GF-D8 (cell line): Measurements from ENCODE around the gene PDE4A.
"Not testable (repeated sequence)": the region's sequence is repeated elsewhere in the genome, so short reads cannot be mapped to it uniquely, and the experiment has no call there.

Experiments
- DNase-seq: peaks from one replicate; lab custom pipeline; 2025; lab: John Stamatoyannopoulos, UW

PDE4A gene

DNA sequence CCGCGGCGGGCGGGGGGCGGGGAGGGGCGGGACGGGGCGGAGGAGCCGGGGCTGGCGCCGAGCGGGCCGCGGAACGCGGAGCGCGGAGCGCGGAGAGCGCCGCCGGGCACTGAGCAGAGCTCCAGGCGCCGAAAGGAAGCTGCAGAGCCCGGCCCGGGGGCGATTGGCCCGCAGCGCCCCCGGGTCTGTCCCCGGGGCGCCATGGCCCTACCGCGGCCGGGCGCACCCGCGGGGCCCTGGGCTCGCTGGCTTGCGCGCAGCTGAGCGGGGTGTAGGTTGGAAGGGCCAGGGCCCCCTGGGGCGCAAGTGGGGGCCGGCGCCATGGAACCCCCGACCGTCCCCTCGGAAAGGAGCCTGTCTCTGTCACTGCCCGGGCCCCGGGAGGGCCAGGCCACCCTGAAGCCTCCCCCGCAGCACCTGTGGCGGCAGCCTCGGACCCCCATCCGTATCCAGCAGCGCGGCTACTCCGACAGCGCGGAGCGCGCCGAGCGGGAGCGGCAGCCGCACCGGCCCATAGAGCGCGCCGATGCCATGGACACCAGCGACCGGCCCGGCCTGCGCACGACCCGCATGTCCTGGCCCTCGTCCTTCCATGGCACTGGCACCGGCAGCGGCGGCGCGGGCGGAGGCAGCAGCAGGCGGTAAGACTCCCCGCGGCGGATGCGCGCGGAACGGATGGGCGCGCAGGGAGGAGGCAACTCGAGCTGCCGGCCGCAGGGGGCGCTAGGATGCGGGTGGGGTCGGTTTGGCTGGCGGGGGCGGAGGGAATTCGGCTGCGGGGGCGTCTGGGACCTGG is at the start of gene PDE4A:
PDE4A (plus strand) TSS at position 95 of the 796 bp plus-strand sequence; CDS start at position 322, 227 bp downstream.
- DNase-seq: no peak

DNA sequence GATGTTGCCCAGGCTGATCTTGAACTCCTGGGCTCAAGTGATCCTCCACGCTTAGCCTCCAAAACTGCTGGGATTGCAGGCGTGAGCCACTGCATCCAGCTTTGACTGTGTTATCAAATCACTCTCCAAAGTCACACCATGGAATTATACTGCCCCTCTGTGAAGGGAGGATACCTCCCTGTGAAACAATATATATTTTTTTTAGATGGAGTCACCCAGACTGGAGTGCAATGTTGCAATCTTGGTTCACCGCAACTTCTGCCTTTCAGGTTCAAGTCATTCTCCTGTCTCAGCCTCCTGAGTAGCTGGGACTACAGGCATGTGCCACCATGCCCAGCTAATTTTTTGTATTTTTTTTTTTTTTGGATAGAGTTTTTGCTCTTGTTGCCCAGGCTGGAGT is 47.6 kb upstream of the PDE4A start:
- DNase-seq: peak; percentile 96

DNA sequence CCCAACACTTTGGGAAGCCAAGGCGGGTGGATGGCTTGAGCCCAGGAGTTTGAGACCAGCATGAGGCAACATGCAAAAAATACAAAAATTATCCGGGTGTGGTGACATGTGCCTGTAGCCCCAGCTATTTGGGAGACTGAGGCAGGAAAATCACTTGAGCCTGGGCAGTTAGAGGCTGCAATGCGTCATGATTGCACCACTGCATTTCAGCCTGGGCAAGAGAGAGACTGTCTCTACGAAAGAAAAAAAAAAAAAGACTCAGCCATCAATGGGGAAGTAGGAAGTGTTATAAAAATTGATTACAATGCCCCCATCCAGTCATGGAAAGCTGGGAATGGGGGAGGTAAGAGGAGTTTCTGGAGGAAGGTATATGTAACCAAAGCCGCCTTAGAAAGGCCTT is 45.4 kb upstream of the PDE4A start:
- DNase-seq: no peak

DNA sequence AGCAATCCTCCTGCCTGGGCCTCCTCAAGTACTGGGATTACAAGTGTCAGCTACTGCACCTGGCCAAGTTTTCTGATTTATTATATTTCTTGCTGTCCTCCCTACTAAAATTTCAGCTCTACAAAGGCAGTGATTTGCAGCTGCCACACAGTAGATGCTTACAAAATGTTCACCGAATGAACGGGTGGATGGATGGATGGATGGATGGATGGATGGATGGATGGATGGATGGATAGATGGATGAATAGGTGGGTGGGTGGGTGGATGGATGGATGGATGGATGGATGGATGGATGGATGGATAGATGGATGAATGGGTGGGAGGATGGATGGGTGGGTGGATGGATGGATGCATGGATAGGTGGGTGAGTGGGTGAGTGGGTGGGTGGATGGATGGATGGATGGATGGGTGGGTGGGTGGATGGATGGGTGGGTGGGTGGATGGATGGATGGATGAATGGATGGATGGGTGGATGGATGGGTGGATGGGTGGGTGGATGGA is 43.1 kb upstream of the PDE4A start:
- not testable (repeated sequence) for DNase-seq

DNA sequence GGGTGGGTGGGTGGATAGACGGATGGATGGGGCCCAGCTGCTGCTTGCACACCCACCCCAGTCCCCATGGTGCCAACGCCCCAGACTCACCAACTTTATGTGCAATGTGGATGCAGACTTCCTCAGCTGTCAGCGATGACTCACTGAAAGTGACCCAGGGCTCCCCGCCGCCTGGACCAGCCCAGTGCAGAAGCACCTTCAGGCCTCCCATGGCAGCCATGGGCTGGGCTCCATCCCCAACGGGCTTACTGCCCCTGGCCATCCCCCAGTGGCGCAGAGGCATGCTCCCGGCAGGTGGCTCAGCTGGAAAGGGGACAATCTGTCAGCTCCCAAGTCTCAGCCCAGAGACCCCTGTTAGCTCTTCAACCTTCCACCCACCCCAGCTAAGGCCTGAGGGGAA is 42.2 kb upstream of the PDE4A start:
- DNase-seq: no peak

DNA sequence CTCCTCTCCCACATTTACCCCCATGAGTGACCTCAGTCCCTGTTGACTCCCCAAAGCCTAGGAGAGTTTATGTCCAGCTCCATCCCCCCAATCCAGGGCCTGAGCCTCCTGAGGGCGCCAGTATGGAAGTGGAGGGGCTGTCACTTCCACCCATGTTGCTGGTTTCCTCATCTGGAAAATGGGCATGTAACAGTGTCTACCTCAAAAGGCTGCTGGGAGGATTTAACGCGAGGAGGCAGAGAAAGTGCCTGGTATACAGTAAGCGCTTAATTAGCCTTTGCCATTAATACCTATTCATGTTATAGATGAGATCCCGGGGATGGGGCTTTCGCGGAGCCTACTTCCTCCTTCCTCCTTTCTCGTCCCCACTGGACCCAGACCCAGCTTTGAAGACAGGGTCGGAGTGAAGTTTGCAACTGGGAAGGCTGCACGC is 40.4 kb upstream of the PDE4A start:
- DNase-seq: no peak

DNA sequence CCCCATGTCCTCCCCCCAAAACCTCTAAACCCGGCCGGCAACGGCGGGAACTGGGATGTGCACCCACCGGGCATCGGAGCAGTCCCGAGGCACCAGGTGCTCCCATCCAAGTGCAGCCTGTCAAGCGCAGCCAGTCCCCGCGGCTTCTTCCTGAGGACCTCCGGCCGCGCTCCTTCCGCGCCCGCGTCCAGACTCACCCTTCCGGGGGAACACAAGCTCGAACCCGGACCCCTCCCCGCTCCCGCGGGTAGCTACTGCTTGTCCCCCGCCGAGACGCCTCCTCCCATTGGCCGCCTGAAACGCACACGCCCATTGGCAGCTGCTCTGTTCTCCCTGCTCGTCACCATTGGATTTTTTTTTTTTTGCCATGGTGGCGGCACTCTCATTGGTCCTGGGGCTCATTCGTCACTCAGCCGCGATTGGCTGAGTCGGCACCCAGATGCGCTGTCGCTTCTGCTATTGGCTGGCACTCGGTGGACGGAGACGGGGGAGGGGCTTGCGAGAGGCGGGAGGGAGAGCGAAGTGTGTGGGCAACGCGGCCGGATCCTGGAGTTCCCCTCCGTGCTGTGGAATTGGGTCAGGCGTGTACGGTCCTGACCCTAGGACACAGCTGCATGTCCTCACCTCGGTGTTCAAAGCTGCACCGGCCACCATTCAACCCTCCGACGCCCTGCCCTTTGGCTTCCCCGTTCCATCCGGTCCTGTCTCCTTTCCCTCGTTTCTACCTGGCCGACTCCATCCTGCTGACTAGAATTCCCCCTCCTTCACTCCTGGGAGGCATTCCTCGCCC is 39.8 kb upstream of the PDE4A start, which contains the start of gene TYK2:
TYK2 (minus strand) TSS at position 260 of the 790 bp plus-strand sequence. CDS start 2,166 bp downstream, outside the sequence.
- DNase-seq: peak; percentile 97

DNA sequence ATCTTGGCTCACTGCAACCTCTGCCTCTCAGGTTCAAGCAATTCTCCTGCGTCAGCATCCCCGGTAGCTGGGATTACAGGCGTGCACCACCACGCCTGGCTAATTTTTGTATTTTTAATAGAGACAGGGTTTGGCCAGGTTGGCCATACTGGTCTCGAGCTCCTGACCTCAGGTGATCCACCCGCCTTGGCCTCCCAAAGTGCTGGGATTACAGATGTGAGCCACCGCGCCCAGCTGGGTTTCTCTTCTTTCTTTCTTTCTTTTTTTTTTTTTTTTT is 37.2 kb upstream of the PDE4A start:
- DNase-seq: not testable (repeated sequence)

DNA sequence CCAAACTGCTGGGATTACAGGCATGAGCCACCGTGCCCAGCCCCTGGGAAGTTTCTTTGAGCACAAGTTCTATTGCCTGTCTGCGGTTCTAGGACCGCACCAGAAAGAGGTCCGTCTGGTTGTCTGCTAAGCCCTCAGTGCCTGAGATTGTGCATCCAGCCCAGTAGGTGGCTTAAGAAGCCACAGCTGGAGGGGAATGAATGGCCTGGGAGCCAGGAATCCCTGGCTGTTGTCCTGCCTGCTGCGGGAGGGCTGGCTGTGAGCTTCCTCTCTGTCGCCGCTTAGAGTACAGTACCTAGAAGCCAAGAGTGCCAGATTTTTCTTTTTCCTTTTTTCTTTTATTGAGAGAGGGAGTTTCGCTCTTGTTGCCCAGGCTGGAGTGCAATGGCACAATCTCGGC is 35.8 kb upstream of the PDE4A start:
- DNase-seq: no peak

DNA sequence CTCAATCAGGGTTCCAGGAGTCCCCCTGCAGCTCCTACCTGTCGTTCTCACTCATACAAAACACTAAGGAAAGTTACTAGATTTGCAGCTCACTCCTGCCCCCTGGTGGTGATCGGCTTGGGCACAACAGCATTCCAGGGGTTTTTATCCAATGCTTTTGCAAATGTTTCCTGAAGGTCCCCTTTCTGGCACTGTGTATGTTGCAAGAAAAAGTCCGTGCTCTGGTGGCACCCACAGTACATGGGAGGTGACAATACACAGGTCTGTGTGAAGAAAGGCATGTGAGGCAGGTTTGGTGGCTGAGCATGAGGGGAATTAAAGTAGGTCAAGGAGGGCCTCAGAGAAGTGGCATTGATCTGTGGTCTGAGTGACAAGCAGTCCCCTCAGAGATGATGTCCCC is 31.4 kb upstream of the PDE4A start:
- DNase-seq: peak; percentile 43

DNA sequence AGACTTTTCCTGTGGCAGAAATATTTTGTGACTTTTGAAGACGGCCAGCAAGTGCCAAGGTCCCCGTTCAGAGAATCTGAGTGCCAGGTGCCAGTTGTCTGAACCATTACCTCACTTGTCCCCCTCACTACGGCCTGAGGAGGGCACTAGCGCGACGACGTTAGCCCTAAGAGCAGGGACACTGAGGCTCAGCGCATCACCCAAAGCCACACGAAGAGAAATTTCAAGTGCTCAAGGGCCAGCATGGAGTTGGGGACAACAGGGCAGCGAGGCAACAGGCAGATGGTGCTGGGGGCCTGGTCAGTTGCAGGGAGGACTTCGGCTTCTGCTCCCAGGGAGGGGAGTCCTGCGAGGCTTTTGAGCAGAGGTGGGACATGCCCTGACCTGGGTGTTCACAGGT is 30.5 kb upstream of the PDE4A start:
- no peak for DNase-seq

DNA sequence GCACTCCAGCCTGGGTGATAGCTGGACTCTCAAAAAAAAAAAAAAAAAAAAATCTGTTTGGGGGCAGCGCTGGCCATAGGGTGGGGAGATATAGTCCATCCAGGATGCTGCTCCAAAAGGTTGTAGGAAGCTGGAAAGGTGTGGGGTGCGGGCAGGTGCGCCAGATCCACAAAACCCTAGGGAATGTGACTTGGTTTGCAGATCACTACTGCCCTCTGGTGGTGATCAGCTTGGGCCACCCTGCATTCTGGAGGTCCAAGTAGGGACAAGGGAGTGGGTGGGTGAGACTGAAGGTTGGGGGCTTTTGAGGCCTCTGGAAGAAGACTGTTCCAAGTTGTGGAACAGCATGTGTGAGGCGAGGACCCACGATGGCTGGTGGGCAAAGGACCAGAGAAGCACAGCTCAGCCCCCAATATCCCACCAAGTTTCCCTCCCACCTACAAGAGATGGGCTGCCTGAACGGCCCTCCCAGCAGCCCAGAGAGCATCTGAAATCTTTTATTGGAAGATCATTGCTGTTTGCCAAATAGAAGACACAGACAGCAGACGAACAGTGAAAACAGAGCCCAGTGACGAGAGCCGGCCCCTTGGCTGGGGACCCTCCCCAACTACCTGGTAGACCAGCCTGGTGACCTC is 29.6 kb upstream of the PDE4A start:
- no peak for DNase-seq

DNA sequence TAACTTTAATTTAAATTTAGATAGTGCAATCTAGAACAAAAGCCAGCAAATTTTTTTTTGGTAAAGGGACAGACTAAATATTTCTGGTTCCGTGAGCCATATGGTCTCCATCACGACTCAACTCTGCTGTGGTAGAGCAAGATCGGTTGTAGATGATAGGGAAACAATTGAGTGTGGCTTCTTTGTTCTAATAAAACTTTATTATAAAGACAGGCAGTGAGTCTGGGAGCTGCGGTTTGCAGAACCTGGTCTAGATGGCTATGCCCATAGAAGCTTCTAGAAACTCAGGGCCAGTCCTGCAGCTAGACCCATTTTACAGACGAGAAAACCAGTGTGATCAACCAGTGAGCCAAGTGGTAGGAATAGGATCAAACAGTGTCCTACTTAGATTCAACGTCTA is 28.2 kb upstream of the PDE4A start:
- DNase-seq: no peak

DNA sequence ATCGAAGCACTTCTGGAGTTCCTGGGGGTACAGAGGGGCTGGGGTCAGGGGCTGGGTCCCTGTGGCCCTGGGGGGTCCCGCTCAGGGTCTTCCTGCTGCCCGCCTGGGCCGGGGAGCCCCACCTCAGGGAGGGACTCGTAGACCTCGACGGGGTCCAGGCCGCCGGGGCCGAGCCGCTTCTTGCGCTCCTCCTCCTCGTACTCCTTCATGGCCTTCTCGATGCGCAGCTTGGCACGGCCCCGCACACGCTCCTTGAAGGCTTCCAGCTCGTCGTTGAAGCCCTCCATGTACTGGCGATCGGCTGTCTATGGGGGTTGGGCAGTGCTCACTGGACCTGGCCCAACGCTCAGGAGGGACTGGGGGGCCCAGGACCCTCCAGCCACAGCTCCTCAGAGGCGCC is 27.2 kb upstream of the PDE4A start:
- DNase-seq: no peak

DNA sequence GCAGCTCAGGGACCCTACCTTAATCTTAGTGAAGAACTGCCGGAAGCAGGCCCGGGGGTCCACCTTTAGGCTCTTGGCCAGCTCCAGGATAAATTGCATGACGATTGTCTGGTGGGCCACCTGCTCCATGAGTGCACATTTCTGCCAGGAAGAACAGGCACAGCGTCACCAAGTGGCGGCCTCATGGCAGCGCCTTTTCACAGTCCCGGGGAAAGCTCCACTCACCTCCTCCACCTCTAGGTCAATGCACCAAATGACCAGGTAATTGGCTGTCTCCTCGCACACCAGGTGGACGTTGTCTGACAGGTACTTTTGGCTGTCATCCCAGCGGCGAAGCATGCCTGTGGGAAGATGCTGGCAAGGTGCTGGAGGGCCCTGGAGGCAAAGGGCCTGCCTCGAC is 25.3 kb upstream of the PDE4A start:
- DNase-seq: no peak

DNA sequence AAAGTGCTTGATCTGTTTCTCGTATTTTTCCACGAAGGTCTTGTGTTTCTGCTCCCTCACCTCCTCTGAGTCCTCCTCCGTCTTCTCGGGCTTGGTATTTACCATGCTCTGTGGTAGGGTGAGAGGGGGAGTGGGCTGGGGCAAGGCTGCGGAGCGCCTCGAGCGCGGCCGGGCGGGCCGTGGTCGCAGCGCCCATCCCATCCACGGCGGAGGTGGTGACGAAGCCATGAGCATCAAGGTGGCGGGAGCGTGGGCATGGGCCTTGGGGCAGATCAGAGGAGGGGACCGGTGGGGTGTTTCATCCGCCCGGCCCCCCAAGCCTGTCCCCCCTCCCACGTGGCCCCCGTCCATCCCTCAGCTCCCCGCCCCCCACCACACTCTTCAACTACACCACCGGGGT is 24.9 kb upstream of the PDE4A start:
- no peak for DNase-seq

DNA sequence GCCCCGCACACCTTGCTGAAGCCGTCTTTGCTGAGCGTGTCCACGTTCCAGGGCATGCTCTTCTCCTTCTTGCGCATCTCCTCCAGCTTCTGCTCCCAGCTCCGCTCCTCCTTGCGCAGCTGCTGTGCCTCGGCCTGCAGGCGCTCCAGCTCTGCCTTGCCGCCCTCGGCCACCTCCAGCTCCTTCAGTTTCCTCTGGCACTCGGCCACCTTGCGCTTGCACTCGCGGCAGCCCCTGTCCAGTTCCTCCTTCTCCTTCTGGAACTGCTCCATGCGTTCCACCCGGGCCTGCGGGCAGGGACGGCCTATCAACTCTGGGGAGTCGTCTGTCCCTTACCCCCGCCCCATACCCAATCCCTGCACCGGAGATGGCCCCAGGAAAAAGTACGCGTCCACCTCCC is 24.4 kb upstream of the PDE4A start:
- DNase-seq: no peak

DNA sequence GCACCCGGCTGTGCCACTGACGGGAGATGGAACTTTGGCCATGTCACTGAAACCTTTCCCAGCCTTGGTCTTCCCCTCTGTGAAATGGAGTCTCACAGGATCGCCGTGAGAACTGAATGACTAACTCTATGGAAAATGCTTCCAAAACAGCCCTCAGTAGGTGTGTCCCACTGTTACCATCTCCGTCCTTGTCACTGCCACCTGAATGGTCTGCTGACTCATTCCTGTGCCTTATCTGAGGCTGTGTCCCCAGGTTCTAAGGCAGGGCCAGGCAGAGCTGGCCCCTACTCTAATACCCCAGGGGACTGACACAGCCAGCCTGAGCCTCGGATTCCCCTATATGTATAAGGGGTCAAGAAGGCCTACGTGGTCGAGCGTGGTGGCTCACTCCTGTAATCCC is 21.5 kb upstream of the PDE4A start:
- DNase-seq: no peak

DNA sequence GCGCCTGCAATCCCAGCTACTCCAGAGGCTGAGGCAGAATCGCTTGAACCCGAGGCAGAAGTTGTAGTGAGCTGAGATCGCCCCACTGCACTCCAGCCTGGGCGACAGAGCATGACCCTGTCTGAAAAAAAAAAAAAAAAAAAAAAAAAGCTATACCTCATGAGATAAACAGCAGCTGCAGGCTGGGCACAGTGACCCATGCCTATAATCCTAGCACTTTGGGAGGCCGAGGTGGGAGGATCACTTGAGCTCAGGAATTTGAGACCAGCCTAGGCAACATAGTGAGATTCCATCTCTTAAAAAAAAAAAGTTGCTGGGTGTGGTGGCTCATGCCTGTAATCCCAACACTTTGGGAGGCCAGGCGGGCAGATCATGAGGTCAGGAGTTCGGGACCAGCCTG is 21.0 kb upstream of the PDE4A start:
- DNase-seq: not testable (repeated sequence)

DNA sequence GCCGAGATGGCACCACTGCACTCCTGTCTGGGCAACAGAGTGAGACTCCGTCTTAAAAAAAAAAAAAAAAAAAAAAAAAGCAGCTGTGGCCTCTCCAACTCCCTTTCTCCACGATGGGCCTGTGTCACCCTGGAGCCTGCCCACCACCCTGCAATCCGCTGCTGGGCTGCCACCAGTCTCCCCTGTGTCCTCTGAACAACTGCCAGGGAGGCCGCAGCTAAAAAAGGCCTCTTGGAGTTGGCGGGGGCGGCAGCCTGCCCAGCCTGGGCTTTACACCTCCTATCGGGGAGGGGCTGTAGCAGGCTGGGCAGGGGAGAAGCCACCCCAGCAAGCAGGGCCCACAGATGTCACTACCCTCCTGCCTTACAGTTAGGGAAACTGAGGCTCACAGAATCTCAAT is 20.5 kb upstream of the PDE4A start:
- no peak for DNase-seq

DNA sequence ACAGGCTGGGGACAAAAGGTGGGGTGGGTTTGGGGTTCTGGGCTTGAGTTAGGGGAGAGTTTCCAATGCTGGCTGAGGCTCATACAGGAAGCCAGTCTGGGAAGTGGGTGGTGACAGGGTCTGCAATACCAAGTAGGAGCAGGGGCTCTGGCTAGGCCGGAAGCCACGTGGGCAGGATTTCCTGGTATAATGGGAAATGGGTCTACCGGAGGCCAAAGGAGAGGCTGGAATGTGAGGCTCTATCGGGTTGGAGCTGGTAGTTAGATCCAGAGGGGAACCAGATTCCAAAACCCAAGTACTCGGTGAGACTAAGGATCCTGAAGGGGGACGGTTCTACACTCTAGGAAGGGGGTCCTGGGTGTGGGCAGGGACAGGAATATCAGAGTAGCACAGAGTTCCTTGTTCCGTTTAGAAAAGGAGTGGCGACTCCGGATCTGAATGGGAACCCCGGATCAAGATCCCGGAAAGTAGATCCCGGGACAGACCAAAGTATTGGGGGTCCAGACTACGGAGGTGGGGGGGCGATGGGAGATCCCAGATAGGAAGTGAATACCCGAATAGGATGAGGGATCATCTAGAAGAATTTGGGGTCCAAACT is 17.8 kb upstream of the PDE4A start:
- DNase-seq: no peak
